ENCODE measurements around the gene SNF8.
A peak's percentile ranks its signal among the peaks of the same experiment; 100 is the strongest.

SNF8 gene

GRCh38 chr17:48929812-48930165, 14.9 kb downstream of the SNF8 start:
- DNase-seq (ENCODE audit: low read depth) = no peak

GRCh38 chr17:48928876-48929811, 15.5 kb downstream of the SNF8 start:
- no peak for DNase-seq (ENCODE audit: low read depth)

GRCh38 chr17:48927978-48928745, 16.5 kb downstream of the SNF8 start:
- no peak for DNase-seq (ENCODE audit: low read depth)

GRCh38 chr17:48925991-48926342, 18.7 kb downstream of the SNF8 start:
- no peak for DNase-seq (ENCODE audit: low read depth)

GRCh38 chr17:48925251-48925990, 19.2 kb downstream of the SNF8 start:
- DNase-seq (ENCODE audit: low read depth) = no peak

- no peak for DNase-seq (ENCODE audit: low read depth)
Measured at GRCh38 chr17:48915459-48916282, 29.0 kb downstream of the SNF8 start.

GRCh38 chr17:48912476-48912875, 32.2 kb downstream of the SNF8 start:
- no peak for DNase-seq (ENCODE audit: low read depth)

GRCh38 chr17:48910370-48910769, 34.3 kb downstream of the SNF8 start:
- no peak for DNase-seq (ENCODE audit: low read depth)

GRCh38 chr17:48909783-48910182, 34.9 kb downstream of the SNF8 start:
- no peak for DNase-seq (ENCODE audit: low read depth)

GRCh38 chr17:48908853-48909394, 35.7 kb downstream of the SNF8 start:
- peak; percentile 70 for DNase-seq (ENCODE audit: low read depth)

GRCh38 chr17:48908047-48908843, 36.4 kb downstream of the SNF8 start, which contains the start of gene UBE2Z:
Gene UBE2Z, plus strand, starts transcription at chr17:48908407. Its CDS starts 97 bp downstream, at chr17:48908504.
- DNase-seq (ENCODE audit: low read depth) = peak; percentile 80

GRCh38 chr17:48907713-48908046, 37.0 kb downstream of the SNF8 start:
- no peak for DNase-seq (ENCODE audit: low read depth)

GRCh38 chr17:48905987-48906515, 38.6 kb downstream of the SNF8 start:
- no peak for DNase-seq (ENCODE audit: low read depth)

- DNase-seq (ENCODE audit: low read depth) = no peak
Measured at GRCh38 chr17:48904428-48904827, 40.2 kb downstream of the SNF8 start.

GRCh38 chr17:48903401-48903800, 41.2 kb downstream of the SNF8 start:
- no peak for DNase-seq (ENCODE audit: low read depth)

GRCh38 chr17:48901241-48901640, 43.4 kb downstream of the SNF8 start:
- no peak for DNase-seq (ENCODE audit: low read depth)

- DNase-seq (ENCODE audit: low read depth) = no peak
Measured at GRCh38 chr17:48894886-48895285, 49.8 kb downstream of the SNF8 start.

- DNase-seq (ENCODE audit: low read depth) = no peak
Measured at GRCh38 chr17:48893646-48894508, 50.8 kb downstream of the SNF8 start.

GRCh38 chr17:48892940-48893645, 51.5 kb downstream of the SNF8 start:
- no peak for DNase-seq (ENCODE audit: low read depth)

Measured in T follicular helper cell (primary cell).